NCI-H1694 treated with DMSO at 0.1 percent for 48 hours (cell line): ENCODE measurements around the gene GREM2.

Experiments used
- DNase-seq: peaks from one replicate; lab custom pipeline; 2025; lab: John Stamatoyannopoulos, UW

Gene GREM2

GRCh38 chr1:240499012-240499411, 112.9 kb downstream of the GREM2 start:
- no peak for DNase-seq

GRCh38 chr1:240498335-240498734, 113.6 kb downstream of the GREM2 start:
- DNase-seq = no peak

GRCh38 chr1:240497908-240498307, 114.0 kb downstream of the GREM2 start:
- no peak for DNase-seq

- DNase-seq = no peak
These were observed 115.0 kb downstream of the GREM2 start for GRCh38 chr1:240496941-240497340.

DNA sequence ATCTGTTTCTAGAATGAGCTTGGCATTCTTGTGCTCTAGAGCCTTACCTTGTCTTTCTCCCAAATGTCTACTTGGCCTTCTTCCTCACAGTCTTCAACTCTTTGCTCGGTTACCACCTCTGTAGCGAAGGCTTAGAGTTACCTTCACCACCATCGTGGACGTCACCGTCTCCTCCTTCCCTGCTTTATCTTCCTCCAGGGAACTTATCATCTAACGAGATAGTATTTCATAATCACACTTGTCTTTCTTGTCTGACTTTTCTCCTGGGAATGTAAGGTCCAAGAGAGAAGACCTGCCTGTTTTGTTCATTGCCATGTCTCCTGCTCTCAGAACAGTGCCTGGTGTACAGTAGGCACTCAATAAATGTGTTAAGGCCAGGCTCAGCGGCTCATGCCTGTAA, 115.6 kb downstream of the GREM2 start:
- DNase-seq = no peak

DNA sequence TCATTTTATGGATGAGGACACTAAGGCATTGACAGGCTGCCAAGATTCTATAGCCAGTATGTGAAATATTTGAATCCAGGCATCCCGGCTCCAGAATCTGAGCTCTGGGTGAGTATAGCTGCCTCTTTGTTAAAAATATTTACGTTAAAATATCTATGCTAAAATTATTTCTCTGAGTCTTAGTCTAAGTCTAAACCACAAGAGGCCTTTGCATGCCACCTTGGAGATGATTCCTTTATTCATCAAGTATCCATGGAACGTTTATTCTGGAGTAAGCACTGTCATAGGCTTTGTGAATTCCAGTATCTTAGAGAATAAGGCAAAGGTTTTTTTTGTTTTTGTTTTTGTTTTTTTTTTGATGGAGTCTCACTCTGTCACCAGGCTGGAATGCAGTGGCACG, 116.4 kb downstream of the GREM2 start:
- DNase-seq = no peak

DNA sequence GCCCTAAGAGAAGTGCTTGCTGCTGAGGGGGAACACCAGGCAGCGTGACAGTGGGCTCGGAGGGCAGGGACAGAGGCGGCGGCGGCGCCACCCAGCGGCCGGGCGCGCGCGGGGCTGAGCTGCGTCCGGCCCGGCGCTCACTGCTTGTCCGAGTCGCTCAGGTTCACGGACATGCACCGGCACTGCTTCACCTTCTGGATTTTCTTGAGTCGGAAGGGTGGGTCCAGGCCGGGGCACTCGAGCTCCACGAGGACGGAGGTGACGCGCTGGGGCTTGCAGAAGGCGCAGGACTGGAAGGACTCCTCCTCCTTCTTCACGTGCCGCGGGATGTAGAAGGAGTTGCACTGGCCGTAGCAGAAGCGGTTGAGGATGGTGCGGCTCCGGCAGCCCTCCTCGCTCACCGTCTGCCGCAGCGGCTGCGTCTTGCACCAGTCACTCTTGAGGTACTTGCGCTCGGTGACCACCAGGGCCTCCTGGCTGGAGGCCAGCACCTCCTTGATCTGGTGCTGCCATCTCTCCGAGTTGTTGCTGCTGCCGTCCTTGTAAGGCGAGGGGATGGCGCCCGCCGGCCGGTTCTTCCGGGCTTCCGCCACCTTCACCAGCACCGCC, 119.0 kb downstream of the GREM2 start:
- no peak for DNase-seq

DNA sequence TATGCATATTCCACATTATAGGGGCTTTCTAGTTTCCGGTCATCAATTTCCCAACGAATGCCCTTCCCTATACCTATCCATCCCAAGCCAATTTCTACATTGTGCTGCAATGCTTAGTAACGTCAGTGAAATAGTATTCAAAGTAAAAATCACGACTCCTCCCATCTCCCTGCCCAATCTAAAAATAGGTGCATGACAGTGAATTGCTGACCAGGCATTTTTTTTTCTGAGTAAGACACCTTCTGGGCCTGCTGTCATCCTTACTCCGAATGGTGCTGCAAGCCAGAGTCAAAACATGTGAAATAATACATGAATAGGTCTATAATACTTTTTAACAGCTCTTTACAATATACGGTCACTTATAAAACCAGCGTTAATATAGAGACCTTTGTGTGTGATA, 120.2 kb downstream of the GREM2 start:
- DNase-seq = no peak

GRCh38 chr1:240491156-240491555, 120.8 kb downstream of the GREM2 start:
- DNase-seq = no peak

DNA sequence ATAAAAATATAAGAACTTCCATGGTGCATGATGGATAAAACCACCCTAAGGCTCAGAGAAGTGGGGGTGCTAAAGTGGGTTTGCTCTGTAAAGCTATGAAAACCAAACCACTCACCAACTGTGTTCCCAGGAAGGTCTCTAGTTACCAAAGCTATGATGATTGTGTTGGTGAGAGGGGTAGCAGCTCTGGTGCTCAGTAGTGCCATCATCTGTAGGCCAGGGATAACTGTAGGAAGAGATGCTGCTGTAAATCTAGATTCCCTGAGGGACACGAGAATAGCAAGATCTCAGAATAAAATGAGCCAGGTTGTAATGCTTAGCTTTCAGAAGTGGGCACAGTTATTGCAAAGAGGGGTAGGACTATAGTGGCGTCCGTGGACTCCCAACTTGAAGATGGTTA, 124.5 kb downstream of the GREM2 start:
- no peak for DNase-seq

DNA sequence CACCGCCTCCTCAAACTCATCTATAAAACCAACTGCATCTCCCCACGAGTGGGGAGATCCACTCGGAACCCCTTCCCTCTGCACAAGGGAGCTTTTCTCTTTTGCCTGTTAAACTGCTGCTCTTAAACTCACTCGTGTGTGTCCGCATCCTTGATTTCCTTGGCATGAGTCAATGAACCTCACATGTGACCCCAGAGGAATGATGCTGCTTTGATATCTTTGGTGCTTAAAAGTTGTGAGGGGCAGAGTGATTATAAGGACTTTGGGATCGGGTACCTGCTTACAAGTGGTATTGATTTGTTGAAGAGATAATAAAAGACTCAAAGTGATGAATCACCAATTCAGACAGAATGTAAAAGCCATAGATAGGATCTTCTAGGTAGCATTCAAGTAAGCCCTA, 125.3 kb downstream of the GREM2 start:
- no peak for DNase-seq

DNA sequence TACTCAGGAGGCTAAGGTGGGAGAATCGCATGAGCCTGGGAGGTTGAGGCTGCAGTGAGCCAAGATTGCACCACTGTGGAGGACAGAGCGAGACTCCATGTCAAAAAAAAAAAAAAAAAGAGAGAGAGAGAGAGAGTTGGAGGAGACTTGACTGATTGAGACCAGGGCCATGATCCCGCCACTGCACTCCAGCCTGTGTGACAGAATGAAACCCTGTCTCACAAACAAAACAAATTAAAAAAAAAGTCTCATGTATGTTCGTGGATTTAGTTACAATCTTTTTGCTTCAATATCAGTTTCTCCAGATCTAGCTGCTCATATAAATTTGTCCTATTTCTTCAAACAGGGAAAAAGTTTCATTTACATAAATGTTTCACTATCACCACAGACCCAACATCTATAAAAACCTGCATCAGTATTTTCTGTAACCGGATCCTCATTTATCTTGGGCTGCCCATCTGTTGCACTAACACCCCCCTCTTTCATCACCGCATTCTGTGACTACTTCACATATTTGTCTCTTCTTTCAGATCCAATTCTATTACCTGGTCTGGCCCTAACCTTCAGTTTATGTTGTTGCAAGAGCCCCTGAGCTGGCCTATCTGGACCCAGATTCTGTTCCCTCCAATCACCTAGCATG, 127.0 kb downstream of the GREM2 start:
- no peak for DNase-seq

DNA sequence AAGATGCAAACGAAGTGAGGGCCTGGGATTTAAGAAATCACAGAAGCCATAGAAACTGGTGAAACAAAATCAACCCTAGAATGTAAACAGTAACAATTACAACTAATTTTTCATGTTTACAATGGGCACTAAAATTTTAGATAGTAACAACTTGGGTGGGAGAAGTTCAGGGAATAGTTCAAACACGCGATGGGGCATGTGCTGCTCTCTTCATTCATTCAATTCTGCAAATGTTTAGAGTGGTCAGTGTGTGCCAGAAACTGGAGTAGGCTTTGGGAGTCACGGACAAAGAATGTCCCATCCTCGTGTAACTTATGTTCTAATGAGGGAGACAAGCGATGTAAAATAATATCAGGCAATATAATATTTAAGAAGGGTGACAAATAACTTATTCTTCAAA, 133.4 kb downstream of the GREM2 start:
- no peak for DNase-seq

GRCh38 chr1:240475832-240476231, 136.1 kb downstream of the GREM2 start:
- no peak for DNase-seq

- DNase-seq = no peak
These were observed 137.8 kb downstream of the GREM2 start for GRCh38 chr1:240474133-240474614.

DNA sequence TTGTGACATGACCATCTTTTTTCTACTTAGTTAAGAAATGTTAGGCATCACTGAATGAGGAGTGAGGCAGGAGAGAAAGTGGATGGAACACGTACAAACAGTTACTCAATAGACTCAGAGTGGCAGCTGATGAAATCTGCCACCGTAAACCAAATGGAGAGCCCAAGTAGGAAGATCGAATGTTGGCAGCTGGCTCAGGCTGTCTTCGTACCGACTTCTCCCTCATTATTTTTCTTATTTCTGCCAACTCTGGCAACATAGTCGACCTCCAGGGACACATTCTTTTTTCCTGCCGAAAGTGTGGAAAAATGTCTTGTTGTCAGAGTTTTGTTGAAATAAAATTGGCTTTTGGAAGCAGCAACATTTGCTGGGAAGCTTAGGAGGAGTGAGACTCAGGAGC, 143.3 kb downstream of the GREM2 start:
- no peak for DNase-seq

DNA sequence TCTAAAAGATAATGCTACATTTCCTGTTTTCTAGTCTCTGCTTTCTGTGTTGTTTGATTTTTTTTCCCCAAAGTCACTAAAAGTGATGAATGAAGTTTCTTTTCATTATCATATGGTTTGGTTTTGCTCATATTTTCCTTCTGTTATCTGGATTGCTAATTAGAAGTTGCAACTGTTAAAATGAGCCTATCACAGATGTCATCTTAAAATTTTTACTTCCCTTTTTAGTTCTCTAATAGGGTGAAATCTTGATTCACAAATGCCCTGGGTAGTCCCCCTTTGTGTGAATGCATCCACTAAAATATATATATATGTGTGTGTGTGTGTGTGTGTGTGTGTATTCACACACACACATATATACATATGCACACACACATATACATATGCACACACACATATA, 144.1 kb downstream of the GREM2 start:
- no peak for DNase-seq

DNA sequence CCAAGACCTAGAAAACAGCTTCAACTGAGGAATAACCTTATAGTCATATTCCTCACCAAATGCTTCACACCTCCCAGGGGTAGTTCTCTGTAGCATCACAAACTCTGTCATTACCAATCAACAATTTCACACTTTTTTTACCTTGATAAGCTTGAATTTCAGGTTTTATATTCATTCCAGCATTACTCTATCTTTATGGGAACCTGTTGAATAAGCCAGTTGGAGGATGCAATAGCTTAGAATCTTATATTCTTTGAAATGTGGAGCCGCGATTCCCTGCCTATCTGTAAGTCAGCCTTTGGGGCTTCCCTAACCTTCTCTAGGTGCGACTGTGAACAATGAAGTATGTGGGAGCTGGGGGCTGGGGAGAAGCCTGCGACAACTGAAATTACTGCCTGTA, 145.4 kb downstream of the GREM2 start:
- no peak for DNase-seq

DNA sequence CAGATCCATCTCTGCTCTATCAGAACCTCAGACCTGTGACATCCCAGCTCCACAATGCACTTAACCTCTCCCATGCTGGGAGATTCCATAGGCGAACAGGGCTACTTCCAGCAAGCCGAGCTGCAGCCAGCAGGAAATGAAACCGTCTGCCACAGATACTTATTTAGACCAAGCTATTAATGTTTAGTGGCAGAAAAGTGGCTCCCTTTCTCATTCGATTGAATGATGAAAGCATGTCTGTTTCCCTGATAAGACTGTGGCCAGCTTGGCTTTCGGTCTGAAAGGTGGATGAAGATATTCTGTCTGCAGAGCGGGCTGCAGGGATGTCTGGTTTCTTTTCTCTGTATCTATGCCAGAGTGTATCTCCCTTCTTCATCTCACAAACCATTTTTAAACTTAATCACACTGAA, 146.4 kb downstream of the GREM2 start:
- no peak for DNase-seq

DNA sequence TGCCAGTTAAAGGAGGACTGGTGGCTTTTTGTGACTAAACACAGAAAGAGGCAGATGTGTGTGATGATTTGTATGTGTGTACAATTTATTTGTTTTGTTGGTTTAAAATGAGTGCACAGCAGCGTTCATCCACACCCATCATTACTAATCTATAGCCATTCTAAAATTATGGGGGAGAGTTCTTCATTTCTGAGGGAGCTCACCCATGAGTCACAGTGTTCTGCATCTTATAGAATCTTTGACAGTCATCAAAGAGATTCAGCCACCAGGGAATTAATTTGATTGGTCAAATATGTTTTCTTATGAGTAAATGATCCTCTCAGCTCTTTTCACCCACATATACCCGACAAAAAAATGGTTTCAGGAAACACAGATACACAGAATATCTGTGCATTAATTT, 147.9 kb downstream of the GREM2 start:
- no peak for DNase-seq

GRCh38 chr1:240462766-240463395, 149.1 kb downstream of the GREM2 start:
- no peak for DNase-seq

DNA sequence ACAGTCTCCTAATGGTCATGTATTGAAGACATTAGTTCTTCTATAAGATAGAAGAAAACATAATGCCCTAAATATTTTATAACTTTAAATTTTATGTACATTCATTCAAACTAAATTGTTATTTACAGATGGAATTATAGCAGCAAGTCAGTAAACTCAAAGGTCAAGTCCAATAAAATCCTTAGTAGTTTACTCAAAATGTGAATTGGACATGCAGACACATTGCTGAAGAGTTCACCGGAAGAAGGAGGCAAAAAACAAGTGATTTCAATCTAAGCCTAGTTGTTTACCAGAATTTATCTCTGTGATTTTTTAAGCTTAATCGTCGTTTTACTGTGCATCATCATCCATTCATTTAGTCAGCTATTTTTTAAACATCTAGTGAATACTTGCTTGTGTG, 149.7 kb downstream of the GREM2 start:
- DNase-seq = no peak

- no peak for DNase-seq
These were observed 154.8 kb downstream of the GREM2 start for GRCh38 chr1:240457203-240457602.
